Cardiac muscle cell (in vitro differentiated cells and primary cell): ENCODE results near the gene IFRD2. TPM values are rescaled to one million over a fixed set of nuclear protein-coding genes. Genes with fewer than 3 reads are reported as not detected.
"Not testable (repeated sequence)": the region's sequence is repeated elsewhere in the genome, so short reads cannot be mapped to it uniquely, and the experiment has no call there.

Source experiments
- DNase-seq, 2 donors: peaks; one replicate each; pipeline versions ENCODE4 v3.0.0 to v3.0.0-alpha.2; 2010 to 2017; ENCODE audit warnings: low read depth in 1 of 2, low spot score in 1 of 2
- H3K27ac ChIP-seq: fragments of 200-600 bp; sonication (generic); 2 replicates; pipeline ENCODE4 v1.5.1; 2016
- H3K27me3 ChIP-seq: fragments of 200-600 bp; sonication (generic); 2 replicates; pipeline ENCODE4 v1.6.0; 2016; ENCODE audit warnings: control low read depth
- H3K36me3 ChIP-seq: fragments of 200-600 bp; sonication (generic); 2 replicates; pipeline ENCODE4 v1.5.1; 2016; ENCODE audit warnings: control low read depth
- H3K4me1 ChIP-seq: fragments of 200-600 bp; sonication (generic); 2 replicates; pipeline ENCODE4 v1.8.1; 2017; ENCODE audit warnings: low read depth, mild to moderate bottlenecking, mixed run types
- H3K4me3 ChIP-seq: fragments of 200-600 bp; sonication (generic); 2 replicates; pipeline ENCODE4 v1.5.1; 2016; ENCODE audit warnings: mild to moderate bottlenecking
- H3K9me3 ChIP-seq: fragments of 200-600 bp; sonication (generic); 2 replicates; pipeline ENCODE4 v1.5.1; 2017; ENCODE audit warnings: low read depth, mild to moderate bottlenecking, control low read depth
- polyA plus RNA-seq: library from polyadenylated mRNA; unstranded; fragments of >200 nt; fragmentation: Nextera tagmentation; extraction: Ambion mirVana; gene quantifications from 2 replicates; pipeline ENCODE4 v1.2.1, GENCODE V29; 2016
- total RNA-seq: library from RNA; depleted of rRNA; stranded (reverse); fragments of >200 nt; gene quantifications from 2 replicates; pipeline ENCODE4 v1.2.3, GENCODE V29; 2016
- TF ChIP-seq, protein P1 (sequence below): IDR thresholded peaks from 2 replicates; pipeline ENCODE4 v1.5.1; 2012; ENCODE audit warnings: low read depth, mild to moderate bottlenecking, low read length

IFRD2 gene
- total and polyA plus RNA-seq, 2 experiments from 2014 or later: 61.0 to 110 TPM

DNA sequence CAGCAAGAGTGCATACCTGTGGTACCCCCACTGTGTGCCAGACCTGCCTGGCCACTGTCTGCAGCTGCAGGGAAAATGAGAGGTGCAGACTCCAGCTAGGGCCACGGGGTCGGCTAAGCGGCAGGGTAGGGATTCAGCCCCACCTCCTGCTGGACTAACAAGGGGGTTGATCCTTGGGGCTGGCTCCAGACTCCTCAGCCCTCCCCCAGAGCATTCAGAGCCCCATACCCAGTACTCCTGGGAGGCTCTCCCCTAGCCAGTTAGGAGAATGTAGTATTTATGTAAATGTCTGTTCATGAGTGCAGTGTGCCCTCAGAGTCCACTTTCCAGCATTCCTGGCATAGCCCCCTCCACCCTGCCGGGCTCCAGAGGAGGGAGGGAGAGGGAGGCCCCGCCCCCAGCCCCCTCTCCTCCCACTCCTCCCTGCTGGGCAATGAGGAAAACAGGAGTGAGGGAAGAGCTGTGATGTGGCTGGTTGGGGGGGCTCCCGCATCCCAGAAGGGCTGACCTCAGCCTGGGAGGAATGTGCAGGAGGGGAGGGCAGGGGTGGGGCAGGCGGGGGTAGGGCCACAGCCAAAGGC is 27.8 kb downstream of the IFRD2 start:
- Histone ChIP-seq H3K36me3 (no peaks in the 10 kb centered on the region), H3K4me3 (no peak overlapping the region), H3K27me3 (no peaks in the 10 kb centered on the region), H3K9me3 (no peaks in the 10 kb centered on the region), H3K4me1 (peaks cover 52% of the 10 kb centered on the region), H3K27ac (peak overlapping the region; percentile 98)
- TF ChIP-seq, protein P1, sequence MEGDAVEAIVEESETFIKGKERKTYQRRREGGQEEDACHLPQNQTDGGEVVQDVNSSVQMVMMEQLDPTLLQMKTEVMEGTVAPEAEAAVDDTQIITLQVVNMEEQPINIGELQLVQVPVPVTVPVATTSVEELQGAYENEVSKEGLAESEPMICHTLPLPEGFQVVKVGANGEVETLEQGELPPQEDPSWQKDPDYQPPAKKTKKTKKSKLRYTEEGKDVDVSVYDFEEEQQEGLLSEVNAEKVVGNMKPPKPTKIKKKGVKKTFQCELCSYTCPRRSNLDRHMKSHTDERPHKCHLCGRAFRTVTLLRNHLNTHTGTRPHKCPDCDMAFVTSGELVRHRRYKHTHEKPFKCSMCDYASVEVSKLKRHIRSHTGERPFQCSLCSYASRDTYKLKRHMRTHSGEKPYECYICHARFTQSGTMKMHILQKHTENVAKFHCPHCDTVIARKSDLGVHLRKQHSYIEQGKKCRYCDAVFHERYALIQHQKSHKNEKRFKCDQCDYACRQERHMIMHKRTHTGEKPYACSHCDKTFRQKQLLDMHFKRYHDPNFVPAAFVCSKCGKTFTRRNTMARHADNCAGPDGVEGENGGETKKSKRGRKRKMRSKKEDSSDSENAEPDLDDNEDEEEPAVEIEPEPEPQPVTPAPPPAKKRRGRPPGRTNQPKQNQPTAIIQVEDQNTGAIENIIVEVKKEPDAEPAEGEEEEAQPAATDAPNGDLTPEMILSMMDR: no peak
- peak; percentile 95 to 96 for DNase-seq

GRCh38 chr3:50263478-50264382 is 28.5 kb downstream of the IFRD2 start:
- H3K27ac ChIP-seq: peak overlapping the region; percentile 98
- H3K9me3 ChIP-seq: no peaks in the 10 kb centered on the region
- TF ChIP-seq, protein P1: no peak
- no peaks in the 10 kb centered on the region for H3K36me3 ChIP-seq
- H3K4me3 ChIP-seq: no peak overlapping the region
- H3K4me1 ChIP-seq: peaks cover 52% of the 10 kb centered on the region
- H3K27me3 ChIP-seq: no peaks in the 10 kb centered on the region
- DNase-seq: no peak

- Histone ChIP-seq H3K4me1 (peaks cover 51% of the 10 kb centered on the region), H3K9me3 (no peaks in the 10 kb centered on the region), H3K27ac (peak overlapping the region; percentile 11), H3K27me3 (no peaks in the 10 kb centered on the region), H3K36me3 (peaks cover 7% of the 10 kb centered on the region), H3K4me3 (no peak overlapping the region)
- DNase-seq: no peak
- TF ChIP-seq, protein P1: no peak
These were observed 29.5 kb downstream of the IFRD2 start for GRCh38 chr3:50262778-50263177.

GRCh38 chr3:50262200-50262599 is 30.0 kb downstream of the IFRD2 start:
- not testable (repeated sequence) for H3K9me3 ChIP-seq, H3K4me3 ChIP-seq, DNase-seq, H3K27me3 ChIP-seq
- Histone ChIP-seq H3K36me3 (peaks cover 11% of the 10 kb centered on the region), H3K27ac (peak overlapping the region; percentile 97), H3K4me1 (peaks cover 45% of the 10 kb centered on the region)

DNA sequence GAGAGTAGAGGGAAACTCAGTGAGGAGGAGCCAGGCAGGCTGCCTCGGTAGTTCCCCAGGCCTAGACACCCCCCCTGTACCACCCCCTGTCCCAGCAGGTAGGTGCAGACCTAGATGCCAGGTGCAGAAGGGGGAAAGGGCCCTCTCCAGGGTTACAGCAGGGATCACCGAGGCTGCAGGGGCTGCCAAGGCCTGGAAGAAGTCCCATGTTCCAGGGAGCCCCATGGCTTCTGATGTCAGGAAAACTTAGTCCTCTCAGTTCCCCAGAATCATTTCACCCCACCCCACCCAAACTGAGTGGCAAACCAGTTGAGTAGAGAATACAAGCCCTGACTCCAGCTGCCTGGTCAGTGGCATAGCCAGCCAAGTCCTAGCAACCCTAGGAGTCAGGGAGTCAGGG is 30.7 kb downstream of the IFRD2 start:
- peak overlapping the region; percentile 97 for H3K27ac ChIP-seq
- peaks cover 38% of the 10 kb centered on the region for H3K4me1 ChIP-seq
- DNase-seq: no peak
- no peak overlapping the region for H3K4me3 ChIP-seq
- H3K27me3 ChIP-seq: no peaks in the 10 kb centered on the region
- H3K9me3 ChIP-seq: no peaks in the 10 kb centered on the region
- TF ChIP-seq, protein P1: no peak
- H3K36me3 ChIP-seq: peaks cover 18% of the 10 kb centered on the region

- Histone ChIP-seq H3K9me3 (no peaks in the 10 kb centered on the region), H3K4me3 (no peak overlapping the region), H3K27ac (peak overlapping the region; percentile 97), H3K27me3 (no peaks in the 10 kb centered on the region), H3K36me3 (peaks cover 23% of the 10 kb centered on the region), H3K4me1 (peaks cover 34% of the 10 kb centered on the region)
- TF ChIP-seq, protein P1: no peak
- DNase-seq: no peak
These were observed 31.2 kb downstream of the IFRD2 start for GRCh38 chr3:50260942-50261441.
